ENCODE measurements around the gene RRAS2. TPM values are rescaled to one million over a fixed set of nuclear protein-coding genes. Genes with fewer than 3 reads are reported as not detected.
A peak's percentile ranks its signal among the peaks of the same experiment; 100 is the strongest.

Gene RRAS2
- total and polyA plus RNA-seq, 4 donors = 21.2 to 73.5 (median 35.0) TPM

- no peak overlapping the region for H3K27ac ChIP-seq (ENCODE audit: low read depth in 1 of 2, low read length in 1 of 2)
- no peaks in the 10 kb centered on the region for H3K9me3 ChIP-seq (ENCODE audit: control insufficient read depth in 4 of 4, insufficient read depth in 3 of 4, low read length in 3 of 4)
- H3K9ac ChIP-seq (ENCODE audit: insufficient read depth in 1 of 2, low read length in 2 of 2) = no peak overlapping the region
- no peak overlapping the region for H3K4me3 ChIP-seq
- H3K4me1 ChIP-seq (ENCODE audit: control insufficient read depth in 5 of 5, insufficient read depth in 5 of 5, low read length in 5 of 5) = peaks cover 0 to 15% (median 7%) of the 10 kb centered on the region in 5 donors
- WGBS, 2 donors = 58 to 76% methylated on average over 38 of the region's 38 CpGs
- peaks cover 0 to 40% (median 13%) of the 10 kb centered on the region in 4 donors for H3K36me3 ChIP-seq (ENCODE audit: control insufficient read depth in 4 of 4, insufficient read depth in 4 of 4, low read length in 4 of 4)
- TF ChIP-seq CTCF (IDR thresholded peaks at IDR 0.05; ENCODE audit: control extremely low read depth, extremely low read depth) = no peak
- DNase-seq (no peak), ATAC-seq (ENCODE audit: insufficient read depth, low FRiP score) (no peak)
- H3K27me3 ChIP-seq (ENCODE audit: control insufficient read depth in 3 of 3, insufficient read depth in 3 of 3, low read length in 2 of 3) = peaks cover 0 to 5% (median 0%) of the 10 kb centered on the region in 3 donors
These were observed 99.7 kb downstream of the RRAS2 start for GRCh38 chr11:14259186-14259784.

- Histone ChIP-seq H3K4me3 (no peak overlapping the region), H3K36me3 (ENCODE audit: control insufficient read depth in 4 of 4, insufficient read depth in 4 of 4, low read length in 4 of 4) (peaks cover 0 to 38% (median 11%) of the 10 kb centered on the region in 4 donors), H3K4me1 (ENCODE audit: control insufficient read depth in 5 of 5, insufficient read depth in 5 of 5, low read length in 5 of 5) (peaks cover 0 to 24% (median 11%) of the 10 kb centered on the region in 5 donors), H3K9ac (ENCODE audit: insufficient read depth in 1 of 2, low read length in 2 of 2) (no peak overlapping the region), H3K27ac (ENCODE audit: low read depth in 1 of 2, low read length in 1 of 2) (no peak overlapping the region), H3K9me3 (ENCODE audit: control insufficient read depth in 4 of 4, insufficient read depth in 3 of 4, low read length in 3 of 4) (no peaks in the 10 kb centered on the region), H3K27me3 (ENCODE audit: control insufficient read depth in 3 of 3, insufficient read depth in 3 of 3, low read length in 2 of 3) (peaks cover 0 to 5% (median 0%) of the 10 kb centered on the region in 3 donors)
- no peak for TF ChIP-seq CTCF (IDR thresholded peaks at IDR 0.05; ENCODE audit: control extremely low read depth, extremely low read depth)
- ATAC-seq (ENCODE audit: insufficient read depth, low FRiP score) = peak; percentile 60
- DNase-seq = no peak
- WGBS, 2 donors = 54 to 76% methylated on average over 6 of the region's 6 CpGs
These were observed 100.6 kb downstream of the RRAS2 start for GRCh38 chr11:14258221-14258935.

- no peak overlapping the region for H3K27ac ChIP-seq (ENCODE audit: low read depth in 1 of 2, low read length in 1 of 2)
- TF ChIP-seq CTCF (IDR thresholded peaks at IDR 0.05; ENCODE audit: control extremely low read depth, extremely low read depth) = no peak
- ATAC-seq (ENCODE audit: insufficient read depth, low FRiP score) = no peak
These were observed 103.8 kb downstream of the RRAS2 start for GRCh38 chr11:14255238-14255534.

More at GRCh38 chr11:14255238-14255534, 103.8 kb downstream of the RRAS2 start:
- peaks cover 0 to 5% (median 0%) of the 10 kb centered on the region in 3 donors for H3K27me3 ChIP-seq (ENCODE audit: control insufficient read depth in 3 of 3, insufficient read depth in 3 of 3, low read length in 2 of 3)
- 28 to 63% methylated on average over 2 of the region's 2 CpGs for WGBS, 2 donors
- peaks cover 0 to 17% (median 6%) of the 10 kb centered on the region in 4 donors for H3K36me3 ChIP-seq (ENCODE audit: control insufficient read depth in 4 of 4, insufficient read depth in 4 of 4, low read length in 4 of 4)
- H3K9me3 ChIP-seq (ENCODE audit: control insufficient read depth in 4 of 4, insufficient read depth in 3 of 4, low read length in 3 of 4) = no peaks in the 10 kb centered on the region
- no peak overlapping the region for H3K9ac ChIP-seq (ENCODE audit: insufficient read depth in 1 of 2, low read length in 2 of 2)
- peak; percentile 60 to 84 (median 82) for DNase-seq
- H3K4me1 ChIP-seq (ENCODE audit: control insufficient read depth in 5 of 5, insufficient read depth in 5 of 5, low read length in 5 of 5) = peaks cover 0 to 38% (median 11%) of the 10 kb centered on the region in 5 donors
- no peak overlapping the region for H3K4me3 ChIP-seq
